Left ventricle myocardium inferior (tissue), 1 donor: ENCODE measurements around the gene SIVA1. TPM values are rescaled to one million over a fixed set of nuclear protein-coding genes. Genes with fewer than 3 reads are reported as not detected.
A peak's percentile ranks its signal among the peaks of the same experiment; 100 is the strongest.
"Not testable (repeated sequence)": the region's sequence is repeated elsewhere in the genome, so short reads cannot be mapped to it uniquely, and the experiment has no call there.

Experiments used
- DNase-seq: peaks from one replicate; pipeline ENCODE4 v3.0.0-alpha.2; 2020
- H3K27ac ChIP-seq: fragments of 200-600 bp; replicated peaks from 2 replicates; pipeline ENCODE4 v1.8.0; 2021
- H3K27me3 ChIP-seq: fragments of 200-600 bp; 2 replicates; pipeline ENCODE4 v1.8.0; 2021; ENCODE audit warnings: low read depth
- H3K36me3 ChIP-seq: fragments of 200-600 bp; 2 replicates; pipeline ENCODE4 v1.8.0; 2021
- H3K4me1 ChIP-seq: fragments of 200-600 bp; 2 replicates; pipeline ENCODE4 v1.8.0; 2021
- H3K4me3 ChIP-seq: fragments of 200-600 bp; 2 replicates; pipeline ENCODE4 v1.8.0; 2021; ENCODE audit warnings: mild to moderate bottlenecking, moderate library complexity
- H3K9me3 ChIP-seq: fragments of 200-600 bp; replicated peaks from 2 replicates; pipeline ENCODE4 v1.8.0; 2021
- CTCF ChIP-seq: fragments of 200-600 bp; IDR thresholded peaks from 2 replicates; pipeline ENCODE4 v1.8.0; 2021; ENCODE audit warnings: antibody characterized with exemption, mild to moderate bottlenecking, borderline replicate concordance
- intact Hi-C: fragments of 100-400 bp; cut with micrococcal nuclease; formaldehyde crosslinking; loops from one replicate; pipeline ENCODE4 v1.11.0; 2022
- total RNA-seq: library from RNA; stranded (reverse); fragmentation: NEBNext Ultra II Directional; extraction: Animal tissue kit (Norgen Biotek cat#: 25700); gene quantifications from one replicate; pipeline ENCODE4 v1.2.1, GENCODE V29; 2021
- donor health status: DM: no; HTN: yes; CAD: no; lungs with severe emphysema.

Gene SIVA1
- total RNA-seq, 1 donor from 2014 or later, result 55.6 TPM

GRCh38 chr14:104724981-104725771, 27.8 kb upstream of the SIVA1 start:
- no peaks in the 10 kb centered on the region for H3K9me3 ChIP-seq
- peak overlapping the region; percentile 88 for H3K4me3 ChIP-seq
- H3K27me3 ChIP-seq, result no peaks in the 10 kb centered on the region
- peak overlapping the region; percentile 92 for H3K27ac ChIP-seq
- peaks cover under 1% of the 10 kb centered on the region for H3K36me3 ChIP-seq
- DNase-seq, result peak; percentile 70
- TF ChIP-seq CTCF, result peak; percentile 10
- H3K4me1 ChIP-seq, result peaks cover 83% of the 10 kb centered on the region
- intact Hi-C loops, result no loop called here

- intact Hi-C loops, result no loop called here
- H3K36me3 ChIP-seq, result no peaks in the 10 kb centered on the region
- H3K9me3 ChIP-seq, result no peaks in the 10 kb centered on the region
- H3K4me3 ChIP-seq, result peak overlapping the region; percentile 88
- DNase-seq, result no peak
- no peaks in the 10 kb centered on the region for H3K27me3 ChIP-seq
- H3K27ac ChIP-seq, result peak overlapping the region; percentile 92
- peaks cover 91% of the 10 kb centered on the region for H3K4me1 ChIP-seq
- TF ChIP-seq CTCF, result no peak
Measured at GRCh38 chr14:104725772-104726548, 27.0 kb upstream of the SIVA1 start.

- Histone ChIP-seq H3K9me3 (no peaks in the 10 kb centered on the region), H3K36me3 (no peaks in the 10 kb centered on the region), H3K27me3 (no peaks in the 10 kb centered on the region), H3K4me3 (peak overlapping the region; percentile 88), H3K4me1 (peaks cover 93% of the 10 kb centered on the region), H3K27ac (peak overlapping the region; percentile 92)
- no peak for TF ChIP-seq CTCF
- intact Hi-C loops, result no loop called here
- no peak for DNase-seq
Measured at GRCh38 chr14:104726600-104727451, 26.1 kb upstream of the SIVA1 start.

GRCh38 chr14:104728631-104729030, 24.3 kb upstream of the SIVA1 start:
- peak overlapping the region; percentile 92 for H3K27ac ChIP-seq
- peaks cover 93% of the 10 kb centered on the region for H3K4me1 ChIP-seq
- no peaks in the 10 kb centered on the region for H3K36me3 ChIP-seq
- H3K9me3 ChIP-seq, result no peaks in the 10 kb centered on the region
- intact Hi-C loops, result no loop called here
- H3K27me3 ChIP-seq, result no peaks in the 10 kb centered on the region
- H3K4me3 ChIP-seq, result no peak overlapping the region
- no peak for TF ChIP-seq CTCF
- no peak for DNase-seq

- H3K27me3 ChIP-seq, H3K36me3 ChIP-seq, DNase-seq, intact Hi-C loops, H3K4me3 ChIP-seq, H3K9me3 ChIP-seq: not testable (repeated sequence)
- Histone ChIP-seq H3K27ac (peak overlapping the region; percentile 92), H3K4me1 (peaks cover 93% of the 10 kb centered on the region)
Measured at GRCh38 chr14:104729176-104729834, 23.6 kb upstream of the SIVA1 start.
